H9 (cell line): ENCODE measurements around the gene FAM236B. TPM values are rescaled to one million over a fixed set of nuclear protein-coding genes. Genes with fewer than 3 reads are reported as not detected.
"Not testable (repeated sequence)": the region's sequence is repeated elsewhere in the genome, so short reads cannot be mapped to it uniquely, and the experiment has no call there.

ENCODE experiments used
- DNase-seq: peaks from one replicate; pipeline ENCODE4 v3.0.0-alpha.2; 2017
- H2AFZ ChIP-seq: one replicate; pipeline ENCODE4 v1.6.1; 2013; ENCODE audit warnings: mild to moderate bottlenecking, low read length, control low read depth, moderate library complexity
- H2AK5ac ChIP-seq: 2 replicates; pipeline ENCODE4 v1.6.1; 2013; ENCODE audit warnings: low read length, control low read depth, mixed read lengths; ENCODE audit not compliant: insufficient read length
- H2BK120ac ChIP-seq: one replicate; pipeline ENCODE4 v1.6.1; 2013; ENCODE audit warnings: low read depth, mild to moderate bottlenecking, low read length, control low read depth, inconsistent platforms; ENCODE audit not compliant: poor library complexity, severe bottlenecking
- H2BK12ac ChIP-seq: 2 replicates; pipeline ENCODE4 v1.6.1; 2013; ENCODE audit warnings: low read length, control low read depth, mixed read lengths, low read depth; ENCODE audit not compliant: insufficient read length
- H2BK15ac ChIP-seq: 2 replicates; pipeline ENCODE4 v1.6.1; 2013; ENCODE audit warnings: low read depth, low read length, control low read depth
- H2BK20ac ChIP-seq: one replicate; pipeline ENCODE4 v1.6.1; 2013; ENCODE audit warnings: low read depth, mild to moderate bottlenecking, low read length, control low read depth, inconsistent platforms; ENCODE audit not compliant: poor library complexity, severe bottlenecking
- H2BK5ac ChIP-seq: 2 replicates; pipeline ENCODE4 v1.6.1; 2013; ENCODE audit warnings: low read length, control low read depth, mixed read lengths; ENCODE audit not compliant: insufficient read length
- H3K14ac ChIP-seq: 2 replicates; pipeline ENCODE4 v1.6.1; 2013; ENCODE audit warnings: low read length, control low read depth; ENCODE audit not compliant: insufficient read depth
- H3K18ac ChIP-seq: 2 replicates; pipeline ENCODE4 v1.6.1; 2013; ENCODE audit warnings: low read depth, mild to moderate bottlenecking, mixed read lengths, low read length, control low read depth; ENCODE audit not compliant: insufficient read length
- H3K23ac ChIP-seq: 2 replicates; pipeline ENCODE4 v1.6.1; 2013; ENCODE audit warnings: low read length, control low read depth, mixed read lengths, low read depth; ENCODE audit not compliant: insufficient read length
- H3K23me2 ChIP-seq: 2 replicates; pipeline ENCODE4 v1.6.1; 2013; ENCODE audit warnings: low read depth, mild to moderate bottlenecking, mixed read lengths, low read length, control low read depth; ENCODE audit not compliant: insufficient read length, poor library complexity, severe bottlenecking
- H3K27ac ChIP-seq: 2 replicates; pipeline ENCODE4 v1.5.1; 2013; ENCODE audit warnings: low read length, control low read depth, mixed read lengths, low read depth; ENCODE audit not compliant: insufficient read length
- H3K27me3 ChIP-seq: 2 replicates; pipeline ENCODE4 v1.6.1; 2013; ENCODE audit warnings: low read length, control low read depth, inconsistent platforms; ENCODE audit not compliant: insufficient read depth
- H3K4ac ChIP-seq: 2 replicates; pipeline ENCODE4 v1.6.1; 2013; ENCODE audit warnings: low read depth, mild to moderate bottlenecking, control low read depth, inconsistent platforms, low read length, moderate library complexity
- H3K4me1 ChIP-seq: 2 replicates; pipeline ENCODE4 v1.6.1; 2013; ENCODE audit warnings: low read length, control low read depth, inconsistent platforms; ENCODE audit not compliant: insufficient read depth
- H3K4me2 ChIP-seq: 2 replicates; pipeline ENCODE4 v1.6.1; 2013; ENCODE audit warnings: low read length, control low read depth, mixed read lengths; ENCODE audit not compliant: insufficient read length, insufficient read depth
- H3K56ac ChIP-seq: 2 replicates; pipeline ENCODE4 v1.6.1; 2013; ENCODE audit warnings: low read depth, mild to moderate bottlenecking, mixed read lengths, low read length, control low read depth; ENCODE audit not compliant: insufficient read length
- H3K79me1 ChIP-seq: 2 replicates; pipeline ENCODE4 v1.6.1; 2013; ENCODE audit warnings: low read depth, mild to moderate bottlenecking, moderate library complexity, low read length, control low read depth, inconsistent platforms; ENCODE audit not compliant: insufficient read depth, poor library complexity, severe bottlenecking
- H3K79me2 ChIP-seq: 2 replicates; pipeline ENCODE4 v1.6.1; 2013; ENCODE audit warnings: low read length, control low read depth, inconsistent platforms; ENCODE audit not compliant: insufficient read depth
- H3K9ac ChIP-seq: 2 replicates; pipeline ENCODE4 v1.6.1; 2013; ENCODE audit warnings: low read length, control low read depth, mixed read lengths; ENCODE audit not compliant: insufficient read length; ENCODE audit errors: extremely low read depth
- H3K9me3 ChIP-seq: one replicate; pipeline ENCODE4 v1.6.1; 2013; ENCODE audit warnings: low read depth, low read length, inconsistent platforms; ENCODE audit not compliant: control insufficient read depth
- H3T11ph ChIP-seq: one replicate; pipeline ENCODE4 v1.6.1; 2013; ENCODE audit warnings: mild to moderate bottlenecking, low read length, control low read depth, inconsistent platforms
- H4K20me1 ChIP-seq: one replicate; pipeline ENCODE4 v1.6.1; 2013; ENCODE audit not compliant: control insufficient read depth, insufficient read length, insufficient read depth
- H4K5ac ChIP-seq: 2 replicates; pipeline ENCODE4 v1.6.1; 2013; ENCODE audit warnings: low read depth, mild to moderate bottlenecking, mixed read lengths, low read length, control low read depth; ENCODE audit not compliant: insufficient read length
- H4K8ac ChIP-seq: replicated peaks from 2 replicates; pipeline ENCODE4 v1.6.1; 2013; ENCODE audit warnings: low read length, control low read depth, mixed read lengths, low read depth; ENCODE audit not compliant: insufficient read length
- H4K91ac ChIP-seq: 2 replicates; pipeline ENCODE4 v1.6.1; 2013; ENCODE audit warnings: low read depth, mild to moderate bottlenecking, moderate library complexity, mixed read lengths, low read length, control low read depth; ENCODE audit not compliant: insufficient read length
- H3K27ac Mint-ChIP-seq, 3 experiments: 2 replicates in 2 of 3; 3 replicates in 1 of 3; pipeline ENCODE4 v1.8.0; 2020 to 2021; ENCODE audit warnings: mixed read lengths in 3 of 3, mild to moderate bottlenecking in 1 of 3, moderate library complexity in 1 of 3
- H3K27me3 Mint-ChIP-seq: 2 replicates; pipeline ENCODE4 v1.8.0; 2021; ENCODE audit warnings: low read depth, mild to moderate bottlenecking, moderate library complexity, mixed read lengths
- H3K36me3 Mint-ChIP-seq, 3 experiments: 2 replicates in 2 of 3; 3 replicates in 1 of 3; pipeline ENCODE4 v1.8.0; 2020 to 2021; ENCODE audit warnings: low read depth in 3 of 3, mixed read lengths in 3 of 3; ENCODE audit not compliant: insufficient read depth in 1 of 3
- H3K4me1 Mint-ChIP-seq, 2 experiments: 2 replicates each; pipeline ENCODE4 v1.8.0; 2020; ENCODE audit warnings: mixed read lengths in 2 of 2
- H3K4me3 Mint-ChIP-seq, 2 experiments: 2 replicates in 1 of 2; 3 replicates in 1 of 2; pipeline ENCODE4 v1.8.0; 2020 to 2021; ENCODE audit warnings: mild to moderate bottlenecking in 2 of 2, mixed read lengths in 2 of 2, moderate library complexity in 1 of 2
- H3K9me3 Mint-ChIP-seq, 2 experiments: 2 replicates in 1 of 2; 3 replicates in 1 of 2; pipeline ENCODE4 v1.8.0; 2020; ENCODE audit warnings: mild to moderate bottlenecking in 2 of 2, mixed read lengths in 2 of 2, moderate library complexity in 1 of 2
- WGBS: extraction: QIAGEN DNeasy Blood & Tissue Kit; methylation state at CpG from one replicate; pipeline ENCODE4 v1.1.7; 2013; ENCODE audit warnings: missing lambda C conversion rate, low lambda C conversion rate, mixed read lengths; ENCODE audit not compliant: insufficient read length; ENCODE audit errors: extremely low coverage; 5-methylcytosine and 5-hydroxymethylcytosine counted together
- total RNA-seq: library from RNA; stranded (reverse); gene quantifications from 2 replicates; pipeline ENCODE4 v1.2.1, GENCODE V29; 2021

FAM236B gene
- total RNA-seq, 1 experiment from 2014 or later, result not detected

GRCh38 chrX:72808110-72808509 lies 25.6 kb upstream of the FAM236B start, which contains the start of gene FAM236D:
FAM236D (minus strand) TSS chrX:72808210; CDS start chrX:72808110, 100 bp downstream.
- not testable (repeated sequence) for H4K20me1 ChIP-seq, H3K4me2 ChIP-seq, H3K27me3 Mint-ChIP-seq, H3K27ac ChIP-seq, H3K9me3 ChIP-seq, H3K36me3 Mint-ChIP-seq, H2BK20ac ChIP-seq, H4K91ac ChIP-seq, H3K23ac ChIP-seq, H3K27me3 ChIP-seq, H2AK5ac ChIP-seq, H3K4me1 ChIP-seq, H3K27ac Mint-ChIP-seq, H3T11ph ChIP-seq, H3K4ac ChIP-seq, H3K79me2 ChIP-seq, H3K56ac ChIP-seq, H2BK12ac ChIP-seq, H2BK5ac ChIP-seq, H4K8ac ChIP-seq, H2BK120ac ChIP-seq, H2BK15ac ChIP-seq, H3K9ac ChIP-seq, H3K4me1 Mint-ChIP-seq, H3K9me3 Mint-ChIP-seq, H3K23me2 ChIP-seq, H3K4me3 Mint-ChIP-seq, H2AFZ ChIP-seq, H3K18ac ChIP-seq, H3K79me1 ChIP-seq, H4K5ac ChIP-seq, DNase-seq, H3K14ac ChIP-seq
- WGBS, result no CpG with 5 or more reads among the region's 13 CpGs

GRCh38 chrX:72790390-72790789 lies 7.9 kb upstream of the FAM236B start:
- H3K4me1 Mint-ChIP-seq, H3K79me1 ChIP-seq, H3K4ac ChIP-seq, H4K20me1 ChIP-seq, H3K9me3 ChIP-seq, H3K27me3 Mint-ChIP-seq, H2BK120ac ChIP-seq, H2BK5ac ChIP-seq, H3K27ac Mint-ChIP-seq, H2AK5ac ChIP-seq, DNase-seq, H2BK12ac ChIP-seq, H3K23ac ChIP-seq, H3K27me3 ChIP-seq, H2BK15ac ChIP-seq, H4K5ac ChIP-seq, H4K91ac ChIP-seq, H3K4me3 Mint-ChIP-seq, H3K23me2 ChIP-seq, H3K9ac ChIP-seq, H3K79me2 ChIP-seq, H2AFZ ChIP-seq, H3K4me2 ChIP-seq, H3K4me1 ChIP-seq, H2BK20ac ChIP-seq, H3K18ac ChIP-seq, H3K9me3 Mint-ChIP-seq, H4K8ac ChIP-seq, H3T11ph ChIP-seq, H3K27ac ChIP-seq, H3K14ac ChIP-seq, H3K36me3 Mint-ChIP-seq, H3K56ac ChIP-seq: not testable (repeated sequence)
- no CpG with 5 or more reads among the region's 3 CpGs for WGBS
